Pancreas (tissue), 10 donors: ENCODE measurements around the gene SEMA5A. TPM values are rescaled to one million over a fixed set of nuclear protein-coding genes. Genes with fewer than 3 reads are reported as not detected.

Source experiments
- ATAC-seq, 4 donors: fragments of 200-7000 bp; cut with Tn5 transposase; one replicate each; pipeline versions ENCODE4 v1.8.0 to v1.9.1; 2020; ENCODE audit warnings: mild to moderate bottlenecking in 4 of 4, moderate library complexity in 4 of 4
- DNase-seq, 6 donors: peaks; one replicate each; pipeline ENCODE4 v3.0.0-alpha.2; 2020
- FAIRE-seq: peaks from 2 replicates; lab custom pipeline; 2012; peaks lifted over from hg19 to GRCh38; lab: Jason Lieb, UNC
- H3K27ac ChIP-seq, 4 donors: fragments of 200-600 bp; sonication (generic); 1 replicate in 3 of 4; 2 replicates in 1 of 4; pipeline versions ENCODE4 v1.5.0 to v1.8.0; 2020
- H3K27me3 ChIP-seq, 4 donors: fragments of 200-600 bp; one replicate each; pipeline ENCODE4 v1.8.0; 2021
- H3K36me3 ChIP-seq, 3 donors: fragments of 200-600 bp; sonication (generic) in 1 of 3; one replicate each; pipeline versions ENCODE4 v1.5.0 to v1.8.0; 2020 to 2021
- H3K4me1 ChIP-seq, 3 donors: fragments of 200-600 bp; one replicate each; pipeline ENCODE4 v1.8.0; 2021
- H3K4me3 ChIP-seq, 4 donors: fragments of 200-600 bp; sonication (generic) in 2 of 4; one replicate each; pipeline versions ENCODE4 v1.5.0 to v1.8.0; 2020 to 2021
- H3K9me3 ChIP-seq, 4 donors: fragments of 200-600 bp; one replicate each; pipeline ENCODE4 v1.8.0; 2021
- CTCF ChIP-seq, 4 donors: fragments of 200-600 bp; sonication (generic) in 3 of 4; IDR thresholded peaks; one replicate each; pipeline versions ENCODE4 v1.5.0 to v1.8.0; 2021; ENCODE audit warnings: antibody characterized with exemption in 4 of 4
- WGBS, 2 donors: extraction: QIAGEN DNeasy Blood & Tissue Kit; methylation state at CpG; one replicate each; pipeline ENCODE4 v1.1.7; 2013; 5-methylcytosine and 5-hydroxymethylcytosine counted together
- intact Hi-C, 3 donors: fragments of 100-400 bp; cut with DNase I; formaldehyde crosslinking; loops; one replicate each; pipeline versions ENCODE4 v1.11.1 to v1.14.2; 2022
- polyA plus RNA-seq, 2 donors: library from polyadenylated mRNA; stranded (reverse); fragments of 200-250 nt; gene quantifications; one replicate each; pipeline ENCODE4 v1.2.3, GENCODE V29; 2013
- total RNA-seq, 6 donors: library from RNA; stranded (reverse); fragmentation: NEBNext Ultra II Directional in 4 of 6; extraction: Animal tissue kit (Norgen Biotek cat#: 25700) in 4 of 6; gene quantifications; one replicate each; pipeline versions ENCODE4 v1.2.1 to v1.2.4, GENCODE V29; 2021 to 2023
- donor health status: healthy with polysubstance abuse.
- donor health status: DM: no; HTN: no; CAD: no; lungs with moderate emphysema.
- donor health status: DM: no; HTN: no; CAD: no.
- donor health status: control.
- donor health status: control.
- donor health status: Bipolar disorder and iron deficiency.
- donor health status: DM: yes; HTN: yes; CAD: no.
- donor health status: DM: no; HTN: no; CAD: no.
- donor health status: DM: no; HTN: no; CAD: no.
- donor health status: DM: yes; HTN: yes; CAD: no.

The SEMA5A gene
- total and polyA plus RNA-seq, 8 donors = 0.91 to 14.0 (median 6.4) TPM

- no peak for DNase-seq
- no peak overlapping the region for H3K4me3 ChIP-seq
- intact Hi-C loops = no loop called here
- no peaks in the 10 kb centered on the region for H3K36me3 ChIP-seq
- 81 to 92% methylated on average over 3 of the region's 3 CpGs for WGBS, 2 donors
- no peaks in the 10 kb centered on the region for H3K9me3 ChIP-seq
- no peak overlapping the region for H3K27ac ChIP-seq
- FAIRE-seq = no peak
- TF ChIP-seq CTCF (IDR thresholded peaks at IDR 0.05) = no peak
- no peaks in the 10 kb centered on the region for H3K4me1 ChIP-seq
- ATAC-seq = no peak
- H3K27me3 ChIP-seq = no peaks in the 10 kb centered on the region
Observed at GRCh38 chr5:9245071-9245470, 300.8 kb downstream of the SEMA5A start.

- DNase-seq = no peak
- Histone ChIP-seq H3K4me3 (no peak overlapping the region), H3K4me1 (no peaks in the 10 kb centered on the region), H3K27ac (no peak overlapping the region), H3K36me3 (no peaks in the 10 kb centered on the region), H3K9me3 (no peaks in the 10 kb centered on the region), H3K27me3 (no peaks in the 10 kb centered on the region)
- no peak for TF ChIP-seq CTCF (IDR thresholded peaks at IDR 0.05)
- WGBS, 2 donors = 84 to 93% methylated on average over 4 of the region's 4 CpGs
- no peak for ATAC-seq
- intact Hi-C loops = no loop called here
- FAIRE-seq = no peak
Observed at GRCh38 chr5:9244417-9244816, 301.5 kb downstream of the SEMA5A start.

- TF ChIP-seq CTCF (IDR thresholded peaks at IDR 0.05) = no peak
- intact Hi-C loops = no loop called here
Observed at GRCh38 chr5:9241479-9242305, 304.2 kb downstream of the SEMA5A start.

GRCh38 chr5:9240431-9240830, 305.4 kb downstream of the SEMA5A start:
- Histone ChIP-seq H3K36me3 (no peaks in the 10 kb centered on the region), H3K27me3 (no peaks in the 10 kb centered on the region), H3K27ac (no peak overlapping the region), H3K4me3 (no peak overlapping the region), H3K9me3 (no peaks in the 10 kb centered on the region), H3K4me1 (no peaks in the 10 kb centered on the region)
- WGBS, 2 donors = 70 to 71% methylated on average over 2 of the region's 2 CpGs
- DNase-seq (no peak), ATAC-seq (no peak), FAIRE-seq (no peak)
- intact Hi-C loops = no loop called here
- TF ChIP-seq CTCF (IDR thresholded peaks at IDR 0.05) = no peak

More at GRCh38 chr5:9241479-9242305, 304.2 kb downstream of the SEMA5A start:
- Histone ChIP-seq H3K9me3 (no peaks in the 10 kb centered on the region), H3K36me3 (no peaks in the 10 kb centered on the region), H3K27ac (no peak overlapping the region), H3K27me3 (no peaks in the 10 kb centered on the region), H3K4me1 (no peaks in the 10 kb centered on the region), H3K4me3 (no peak overlapping the region)
- ATAC-seq (no peak), DNase-seq (no peak), FAIRE-seq (no peak)
- 85 to 86% methylated on average over 9 of the region's 9 CpGs for WGBS, 2 donors

- Histone ChIP-seq H3K27ac (no peak overlapping the region), H3K27me3 (no peaks in the 10 kb centered on the region), H3K9me3 (no peaks in the 10 kb centered on the region), H3K4me3 (no peak overlapping the region), H3K4me1 (no peaks in the 10 kb centered on the region), H3K36me3 (no peaks in the 10 kb centered on the region)
- ATAC-seq (no peak), DNase-seq (no peak), FAIRE-seq (no peak)
- no peak for TF ChIP-seq CTCF (IDR thresholded peaks at IDR 0.05)
- intact Hi-C loops = no loop called here
- WGBS, 2 donors = 54 to 77% methylated on average over 2 of the region's 2 CpGs
Observed at GRCh38 chr5:9239626-9240025, 306.2 kb downstream of the SEMA5A start.
